Measurements from ENCODE around the gene CITED4.

Gene CITED4

GRCh38 chr1:40886318-40887011, 24.3 kb upstream of the CITED4 start:
- no peak for DNase-seq (ENCODE audit: low spot score)

GRCh38 chr1:40884055-40884795, 22.1 kb upstream of the CITED4 start:
- no peak for DNase-seq (ENCODE audit: low spot score)

GRCh38 chr1:40880813-40881549, 18.8 kb upstream of the CITED4 start:
- DNase-seq (ENCODE audit: low spot score) = no peak

GRCh38 chr1:40879482-40880175, 17.5 kb upstream of the CITED4 start:
- DNase-seq (ENCODE audit: low spot score) = no peak

- DNase-seq (ENCODE audit: low spot score) = no peak
Observed at GRCh38 chr1:40878906-40879305, 16.7 kb upstream of the CITED4 start.

GRCh38 chr1:40877698-40878097, 15.5 kb upstream of the CITED4 start:
- DNase-seq (ENCODE audit: low spot score) = no peak

- no peak for DNase-seq (ENCODE audit: low spot score)
Observed at GRCh38 chr1:40876891-40877290, 14.7 kb upstream of the CITED4 start.

GRCh38 chr1:40876436-40876761, 14.2 kb upstream of the CITED4 start:
- DNase-seq (ENCODE audit: low spot score) = no peak

- no peak for DNase-seq (ENCODE audit: low spot score)
Observed at GRCh38 chr1:40873863-40874472, 11.8 kb upstream of the CITED4 start.

- no peak for DNase-seq (ENCODE audit: low spot score)
Observed at GRCh38 chr1:40872276-40872675, 10.1 kb upstream of the CITED4 start.

GRCh38 chr1:40870135-40870728, 8.1 kb upstream of the CITED4 start:
- no peak for DNase-seq (ENCODE audit: low spot score)

GRCh38 chr1:40868051-40868723, 6.0 kb upstream of the CITED4 start:
- no peak for DNase-seq (ENCODE audit: low spot score)

- no peak for DNase-seq (ENCODE audit: low spot score)
Observed at GRCh38 chr1:40861224-40862003, 749 bp downstream of the CITED4 start.

GRCh38 chr1:40860706-40861223, 1.4 kb downstream of the CITED4 start:
- no peak for DNase-seq (ENCODE audit: low spot score)

GRCh38 chr1:40858856-40859416, 3.2 kb downstream of the CITED4 start:
- no peak for DNase-seq (ENCODE audit: low spot score)

- DNase-seq (ENCODE audit: low spot score) = no peak
Observed at GRCh38 chr1:40857737-40858136, 4.4 kb downstream of the CITED4 start.

GRCh38 chr1:40856656-40857302, 5.4 kb downstream of the CITED4 start:
- no peak for DNase-seq (ENCODE audit: low spot score)

GRCh38 chr1:40856116-40856515, 6.0 kb downstream of the CITED4 start:
- DNase-seq (ENCODE audit: low spot score) = no peak

- DNase-seq (ENCODE audit: low spot score) = no peak
Observed at GRCh38 chr1:40855513-40855912, 6.7 kb downstream of the CITED4 start.

Data from HuH-7 (cell line).